NCI-H1930 (cell line): ENCODE data around the gene RHBG.
A peak's percentile ranks its signal among the peaks of the same experiment; 100 is the strongest.
"Not testable (repeated sequence)": the region's sequence is repeated elsewhere in the genome, so short reads cannot be mapped to it uniquely, and the experiment has no call there.

Source experiments
- DNase-seq, 2 experiments: peaks; one replicate each; lab custom pipeline; 2025; lab: John Stamatoyannopoulos, UW

Gene RHBG

DNA sequence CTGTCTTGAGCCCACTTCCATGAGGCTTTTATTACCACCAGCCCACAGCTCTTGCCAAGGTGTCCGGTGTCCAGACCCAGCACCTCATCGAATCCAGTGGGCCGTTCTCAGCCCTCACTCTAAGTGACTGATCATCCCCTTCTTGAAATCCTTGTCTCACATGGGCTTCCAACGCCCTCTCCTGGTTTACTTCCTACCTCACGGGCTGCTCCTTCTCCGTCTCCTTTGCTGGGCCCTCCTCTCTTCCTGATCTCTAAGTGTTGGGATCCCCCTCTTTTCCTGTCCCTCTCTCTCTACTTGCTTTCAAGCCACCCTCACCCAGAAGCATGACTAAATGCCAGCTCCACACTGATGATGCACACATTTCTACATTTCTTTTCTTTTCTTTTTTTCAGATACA lies 9.0 kb upstream of the RHBG start:
- DNase-seq, result no peak

DNA sequence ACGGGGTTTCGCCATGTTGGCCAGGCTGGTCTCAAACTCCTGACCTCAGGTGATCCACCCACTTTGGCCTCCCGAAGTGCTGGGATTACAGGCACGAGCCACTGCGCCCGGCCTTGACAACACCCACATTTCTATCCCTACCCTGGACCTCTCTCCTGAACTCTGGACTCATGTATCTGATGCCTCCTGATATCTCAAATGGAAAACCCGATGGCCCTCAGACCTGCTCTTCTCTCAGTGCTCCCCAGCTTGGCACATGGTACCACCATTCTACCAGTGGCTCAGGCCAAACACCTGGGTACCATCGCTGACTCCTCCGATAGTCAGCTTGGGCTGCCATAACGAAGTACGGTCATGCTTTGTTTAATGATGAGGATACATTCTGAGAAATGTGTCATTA lies 8.5 kb upstream of the RHBG start:
- no peak for DNase-seq

DNA sequence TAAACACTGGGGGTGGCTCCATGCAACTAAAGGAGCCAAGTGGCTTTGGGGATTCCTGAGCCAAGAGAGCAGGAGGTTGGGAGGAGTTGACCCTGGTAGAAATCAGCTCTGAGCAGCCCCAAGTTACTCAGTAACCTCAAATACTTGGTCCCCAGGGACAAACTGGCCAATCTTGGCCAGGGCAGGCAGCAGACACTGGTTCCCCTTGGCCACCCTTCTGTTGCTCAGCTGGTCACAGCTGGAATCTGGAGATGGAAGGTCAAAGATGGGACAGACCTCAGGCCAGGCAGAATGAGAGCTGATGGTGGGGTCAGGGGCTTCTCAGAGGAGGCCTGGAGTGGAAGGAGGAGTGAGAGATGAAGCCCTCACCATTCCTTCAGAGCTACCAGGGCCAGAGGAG lies 3.3 kb upstream of the RHBG start:
- DNase-seq, result no peak

DNA sequence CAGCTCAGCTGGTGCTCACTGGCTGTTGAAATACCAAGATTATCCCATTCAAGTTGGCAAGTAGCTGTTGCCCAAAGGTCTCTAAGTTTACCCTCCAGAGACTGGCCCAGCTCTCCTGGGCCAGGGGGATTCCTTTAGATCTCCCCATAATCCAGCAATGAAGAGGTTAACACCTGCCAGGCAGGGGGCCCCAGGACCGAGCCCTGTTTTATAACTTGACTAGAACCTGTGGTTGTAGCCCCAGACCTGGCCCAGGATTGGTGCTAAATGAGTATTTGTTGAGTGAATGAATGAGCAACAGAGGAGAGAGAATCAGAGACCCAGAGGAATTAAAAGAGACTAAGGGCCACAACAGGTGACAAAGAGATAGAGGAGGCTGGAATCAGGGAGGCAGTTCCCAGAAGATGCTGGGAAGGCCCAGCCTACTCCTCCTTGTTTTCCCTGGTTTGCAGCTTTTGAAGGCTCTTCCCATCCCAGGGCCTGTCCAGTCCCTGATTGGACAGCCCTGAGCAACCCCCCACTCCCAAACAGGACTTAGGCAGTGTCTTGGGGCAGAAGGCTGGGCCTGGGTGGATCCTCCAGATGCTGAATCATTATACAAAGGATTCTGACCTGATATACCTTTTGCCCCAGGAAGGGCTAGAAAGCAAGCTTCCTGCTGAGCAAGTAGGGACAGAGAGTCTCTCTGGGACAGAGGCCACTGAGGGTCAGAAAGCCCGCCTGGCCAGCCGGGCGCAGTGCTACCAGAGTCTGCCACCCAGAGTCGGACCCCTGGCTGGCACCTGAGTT lies 2.4 kb upstream of the RHBG start:
- no peak for DNase-seq

DNA sequence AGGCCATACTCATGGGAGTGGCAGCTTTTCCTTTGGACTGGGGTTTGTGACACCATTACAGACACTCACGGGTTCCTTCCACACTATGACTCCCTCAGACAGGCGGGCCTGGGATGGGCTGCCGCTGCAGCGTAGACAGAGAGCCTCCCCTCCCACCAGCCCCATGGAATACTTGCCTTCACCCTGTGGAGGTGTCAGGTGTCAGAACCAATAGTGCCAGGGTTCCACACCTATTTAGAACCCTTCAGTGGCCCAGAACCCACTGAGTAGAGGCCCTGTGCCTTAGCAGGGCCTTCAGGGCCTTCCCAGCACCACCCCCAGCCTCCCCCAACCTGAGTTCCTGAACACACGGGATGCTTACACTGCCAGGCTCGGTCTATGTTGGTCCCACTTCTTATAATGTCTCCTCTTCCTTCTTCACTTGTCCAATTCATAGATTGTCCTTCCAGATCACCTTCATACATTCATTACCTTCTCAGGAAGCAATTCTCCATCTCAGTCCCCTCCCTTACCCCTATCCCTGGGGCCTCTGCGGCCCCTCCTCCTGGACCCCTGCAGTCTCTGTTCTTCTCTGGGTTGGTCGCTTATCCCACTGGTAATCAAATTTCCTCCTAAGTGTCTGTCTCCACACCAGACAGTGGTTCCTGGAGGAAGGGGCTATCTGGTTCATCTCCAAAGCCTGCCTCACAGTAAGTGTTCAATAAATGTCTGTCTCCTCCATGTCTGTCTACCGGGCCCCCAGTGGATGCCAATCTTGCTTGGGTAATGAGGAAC lies 1.4 kb upstream of the RHBG start:
- DNase-seq, result no peak

DNA sequence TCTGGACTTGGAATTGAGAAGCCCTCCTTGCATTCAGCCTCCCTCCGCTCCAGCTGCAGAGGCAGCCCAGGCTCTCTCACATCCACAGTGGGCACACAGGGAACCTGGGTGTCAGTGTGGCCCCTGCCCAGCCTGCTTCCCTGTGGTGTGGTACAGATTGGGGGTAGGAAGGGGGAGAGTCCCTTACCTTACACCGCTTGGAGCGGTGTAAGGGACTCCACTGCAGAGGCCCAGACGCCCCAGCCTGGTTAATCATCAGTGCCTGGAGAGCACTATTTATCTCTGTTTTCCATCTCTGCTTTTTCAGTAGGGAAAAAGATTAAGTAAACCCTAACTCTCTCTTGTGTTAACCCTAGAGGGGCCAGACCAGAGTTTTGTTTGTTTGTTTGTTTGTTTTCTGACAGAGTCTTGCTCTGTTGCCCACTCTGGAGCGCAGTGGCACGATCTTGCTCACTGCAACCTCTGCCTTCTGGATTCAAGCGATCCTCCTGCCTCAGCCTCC lies 803 bp upstream of the RHBG start:
- DNase-seq, result no peak

DNA sequence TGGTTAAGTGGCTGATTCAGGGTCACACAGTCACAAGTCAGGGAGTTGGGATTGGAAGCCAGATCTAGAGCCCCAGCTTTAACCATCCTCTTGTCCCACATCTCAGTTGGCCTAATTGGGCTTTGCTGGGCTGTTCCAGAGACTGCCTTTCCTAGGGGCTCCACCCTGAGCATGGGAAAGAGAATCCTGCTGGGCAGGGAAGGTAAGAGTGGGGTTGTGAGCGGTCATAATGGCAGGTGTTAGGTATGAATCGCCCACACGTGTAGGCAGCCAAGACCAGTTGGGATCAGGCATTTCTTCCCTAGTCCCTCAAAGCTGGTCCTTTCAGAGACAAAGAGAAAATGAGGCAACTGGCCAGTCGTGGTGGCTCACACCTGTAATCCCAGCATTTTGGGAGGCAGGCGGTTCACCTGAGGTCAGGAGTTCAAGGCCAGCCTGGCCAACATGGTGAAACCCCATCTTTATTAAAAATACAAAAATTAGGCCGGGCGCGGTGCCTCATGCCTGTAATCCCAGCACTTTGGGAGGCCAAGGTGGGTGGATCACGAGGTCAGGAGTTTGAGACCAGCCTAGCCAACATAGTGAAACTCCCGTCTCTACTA lies 775 bp downstream of the RHBG start:
- DNase-seq, result not testable (repeated sequence)

DNA sequence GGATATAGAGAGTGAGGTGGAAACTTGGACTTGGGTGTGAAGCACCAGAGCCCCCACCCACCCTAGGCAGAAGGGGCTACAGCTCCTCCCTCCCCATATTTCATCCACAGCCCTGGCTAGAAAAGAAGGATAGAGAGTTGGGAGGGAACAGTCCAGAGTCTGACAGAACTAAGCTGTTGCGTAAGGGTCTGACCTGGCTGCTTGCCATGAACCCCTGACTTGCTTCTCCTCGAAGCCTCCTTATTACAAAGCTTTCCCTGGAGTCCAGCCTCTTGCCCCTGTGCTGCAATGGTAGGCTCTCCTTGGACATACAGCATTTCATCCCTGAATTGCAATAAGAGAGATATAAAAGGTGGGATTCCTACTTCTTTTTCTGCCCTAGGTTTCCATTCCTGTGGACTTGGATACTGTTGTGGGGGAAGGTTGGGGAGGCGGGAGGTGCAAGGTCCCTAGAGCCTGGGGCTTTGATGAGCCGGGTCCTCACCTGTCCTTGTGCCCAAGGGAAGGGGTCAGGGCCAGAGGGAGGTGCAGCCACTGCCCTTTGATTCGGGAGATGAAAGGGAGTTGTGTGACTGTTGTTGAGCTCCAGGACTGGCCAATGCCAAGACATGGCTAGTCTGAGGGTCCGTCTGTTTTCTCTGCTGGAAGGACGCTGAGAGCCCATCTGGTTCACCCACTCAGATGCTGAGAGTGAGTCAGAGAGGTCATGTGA lies 2.7 kb downstream of the RHBG start:
- no peak for DNase-seq

DNA sequence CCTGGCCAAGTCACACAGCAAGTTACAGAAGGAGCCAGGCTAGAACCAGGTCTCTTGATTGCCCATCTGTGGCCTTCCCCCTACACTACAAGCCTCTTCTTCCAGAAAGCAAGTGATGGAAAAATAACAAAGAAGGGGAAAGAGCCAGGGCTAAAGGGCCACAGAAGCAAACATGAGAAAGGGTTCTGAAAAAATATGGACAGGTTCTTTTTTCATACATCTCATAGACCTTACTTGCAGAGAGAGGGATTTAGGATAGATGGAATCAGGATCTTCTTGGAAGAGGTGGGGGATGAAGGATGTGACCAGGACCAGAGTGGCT lies 3.2 kb downstream of the RHBG start:
- DNase-seq, result no peak

DNA sequence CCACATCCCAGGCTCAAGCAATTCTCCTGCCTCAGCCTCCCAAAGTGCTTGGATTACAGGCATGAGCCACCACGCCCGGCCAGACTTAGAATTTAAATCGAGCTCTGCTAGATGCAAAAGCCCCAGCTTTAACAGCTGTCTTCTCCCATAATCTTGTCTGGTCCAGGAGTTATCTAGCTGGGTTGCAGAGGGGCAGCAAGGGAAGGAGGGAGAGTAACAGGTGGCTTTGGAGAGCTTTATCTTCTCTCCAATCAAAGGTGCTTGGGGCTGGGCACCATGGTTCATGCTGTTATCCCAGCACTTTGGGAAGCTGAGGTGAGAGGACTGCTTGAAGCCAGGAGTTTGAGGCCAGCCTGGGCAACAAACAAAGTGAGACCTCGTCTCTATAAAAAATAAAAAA lies 3.9 kb downstream of the RHBG start:
- no peak for DNase-seq

DNA sequence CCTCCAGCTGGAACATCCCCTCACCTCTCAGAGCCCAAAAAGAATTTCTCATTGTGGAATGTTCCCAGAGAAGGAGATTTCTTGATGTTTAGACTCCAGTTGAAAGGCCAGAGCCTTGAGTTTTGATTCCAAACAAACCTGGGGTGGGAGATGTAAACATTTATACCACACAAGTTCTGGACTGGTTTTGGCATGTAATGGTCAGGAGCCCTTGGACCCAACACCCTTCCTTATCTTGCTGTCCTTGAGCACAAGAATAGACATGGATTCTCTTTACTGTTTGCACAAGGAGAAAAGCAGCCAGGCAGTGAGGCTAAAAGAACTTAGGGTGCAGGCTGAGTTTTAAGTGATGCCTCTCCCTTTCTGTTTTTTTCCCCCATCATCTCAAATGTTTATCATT lies 4.5 kb downstream of the RHBG start:
- no peak for DNase-seq

DNA sequence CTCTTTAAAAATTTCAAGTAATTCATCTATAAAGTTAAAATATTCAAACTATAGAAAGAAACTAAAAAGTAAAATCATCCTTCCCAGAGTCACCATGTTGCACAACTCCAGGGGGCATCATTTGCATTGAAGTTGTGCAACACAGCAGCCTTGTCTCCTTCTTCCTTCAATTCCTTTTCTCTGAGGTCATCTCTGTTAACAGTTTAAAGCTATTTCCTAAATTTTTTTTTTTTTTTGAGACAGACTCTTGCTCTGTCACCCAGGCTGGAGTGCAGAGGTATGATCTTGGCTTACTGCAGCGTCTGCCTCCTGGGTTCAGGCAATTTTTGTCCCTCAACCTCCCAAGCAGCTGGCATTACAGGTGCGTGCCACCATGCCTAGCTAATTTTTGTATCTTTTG lies 7.1 kb downstream of the RHBG start:
- DNase-seq, result no peak

DNA sequence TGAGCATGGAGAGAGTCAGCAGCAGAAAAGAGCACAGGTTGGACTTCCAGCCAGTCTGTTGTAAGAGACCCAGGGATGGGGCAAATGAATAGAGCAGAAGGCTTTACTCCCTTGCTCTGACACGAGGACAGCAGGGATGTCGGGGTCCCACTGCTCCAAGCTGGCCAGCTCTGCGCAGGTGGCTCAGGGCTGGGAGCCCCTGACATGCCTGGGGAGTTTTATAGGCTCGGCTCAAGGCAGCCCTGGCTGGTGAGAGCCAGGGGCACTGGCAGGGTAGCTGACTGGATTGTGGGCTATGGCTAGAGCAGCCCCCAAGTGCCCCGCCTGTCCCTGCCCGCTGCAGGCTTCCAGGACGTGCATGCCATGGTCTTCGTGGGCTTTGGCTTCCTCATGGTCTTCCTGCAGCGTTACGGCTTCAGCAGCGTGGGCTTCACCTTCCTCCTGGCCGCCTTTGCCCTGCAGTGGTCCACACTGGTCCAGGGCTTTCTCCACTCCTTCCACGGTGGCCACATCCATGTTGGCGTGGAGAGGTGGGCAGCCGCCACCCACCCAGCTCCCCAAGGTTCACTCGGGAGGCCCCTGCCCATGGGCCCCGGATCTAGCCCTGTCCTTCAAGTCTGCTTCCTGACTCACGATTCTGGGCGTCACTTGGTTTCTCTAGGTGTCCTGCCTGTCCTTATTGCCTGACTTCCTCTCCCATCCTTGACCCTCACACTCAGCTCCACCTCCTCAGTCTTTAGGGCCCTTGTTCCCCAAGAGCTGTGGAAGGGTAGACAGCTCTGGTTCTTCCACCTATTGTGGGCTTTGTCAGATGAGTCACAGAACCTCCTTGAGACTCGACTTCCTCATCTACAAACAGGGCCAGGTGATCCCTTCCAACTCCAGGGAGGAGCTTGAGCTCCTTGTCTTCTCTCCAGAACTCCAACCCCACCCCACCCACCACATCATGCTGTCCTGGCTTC lies 8.2 kb downstream of the RHBG start:
- DNase-seq, result no peak

DNA sequence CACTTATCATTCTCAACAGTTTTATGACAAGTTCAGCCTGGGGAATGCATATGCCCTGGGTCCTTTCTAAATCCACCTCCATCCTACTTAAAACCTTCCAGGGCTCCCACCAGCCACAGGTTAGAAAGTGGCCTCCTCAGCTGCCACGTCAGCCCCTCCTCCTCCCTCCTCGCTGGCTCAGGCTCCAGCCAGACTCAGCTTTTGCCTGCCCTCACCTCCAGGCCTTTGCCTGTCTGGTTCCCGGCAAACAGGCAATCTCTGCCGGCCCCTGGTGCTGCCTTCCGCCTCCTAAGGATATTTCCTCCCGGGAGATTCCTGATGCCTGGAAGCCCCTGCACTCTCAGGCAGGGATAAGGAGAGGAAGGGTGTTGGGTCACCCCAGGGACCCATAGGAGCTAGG lies 9.5 kb downstream of the RHBG start:
- DNase-seq, result no peak

DNA sequence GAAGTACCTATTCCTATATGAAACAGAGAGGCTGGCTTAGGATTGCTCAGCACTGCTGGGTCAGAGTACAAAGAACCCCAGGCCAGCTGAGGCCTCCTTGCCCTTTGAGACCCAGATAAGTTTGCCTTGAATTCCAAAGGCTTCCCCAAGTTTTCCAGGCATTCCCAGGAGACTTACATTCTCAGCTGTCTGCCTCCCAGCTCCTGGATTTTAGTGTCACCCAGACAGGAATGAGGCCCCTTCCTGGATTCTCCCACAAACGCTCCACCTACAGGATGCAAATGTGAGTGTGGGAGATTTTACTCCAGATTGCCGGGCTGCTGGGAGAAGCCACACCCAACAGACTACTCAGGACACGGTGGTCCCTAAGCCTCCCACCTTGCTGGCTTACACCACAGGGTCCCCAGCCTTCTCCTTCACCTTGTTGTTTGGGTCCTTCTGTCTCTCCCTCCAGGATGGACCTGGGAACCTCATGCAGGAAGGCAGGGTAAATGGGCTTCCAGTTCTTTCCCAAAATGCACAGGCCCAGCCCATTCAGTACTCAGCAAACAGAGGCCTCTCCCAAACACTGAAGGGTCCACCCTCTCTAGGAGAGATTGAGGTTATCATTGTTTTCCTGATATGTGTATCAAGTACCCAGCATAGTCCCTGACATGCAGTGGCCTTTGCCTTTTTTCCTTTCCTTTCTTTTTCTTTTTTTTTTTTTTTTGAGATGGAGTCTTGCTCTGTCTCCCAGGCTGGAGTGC lies 10.6 kb downstream of the RHBG start:
- no peak for DNase-seq

DNA sequence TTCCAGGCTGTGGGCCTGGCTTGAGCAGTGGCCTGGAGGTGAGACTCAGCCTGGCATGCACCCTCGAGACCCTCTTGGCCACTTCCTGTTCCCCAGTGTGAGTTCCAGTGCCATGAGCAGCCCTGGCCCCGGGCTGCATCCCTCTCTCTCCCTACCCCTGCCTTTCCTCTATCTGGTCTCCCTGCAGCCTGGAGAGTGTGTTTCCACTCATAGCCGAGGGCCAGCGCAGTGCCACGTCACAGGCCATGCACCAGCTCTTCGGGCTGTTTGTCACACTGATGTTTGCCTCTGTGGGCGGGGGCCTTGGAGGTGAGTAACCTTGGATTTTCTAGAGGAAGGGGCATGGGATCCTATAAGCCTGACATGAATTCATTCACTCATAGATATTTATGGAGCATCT lies 13.6 kb downstream of the RHBG start:
- no peak for DNase-seq

DNA sequence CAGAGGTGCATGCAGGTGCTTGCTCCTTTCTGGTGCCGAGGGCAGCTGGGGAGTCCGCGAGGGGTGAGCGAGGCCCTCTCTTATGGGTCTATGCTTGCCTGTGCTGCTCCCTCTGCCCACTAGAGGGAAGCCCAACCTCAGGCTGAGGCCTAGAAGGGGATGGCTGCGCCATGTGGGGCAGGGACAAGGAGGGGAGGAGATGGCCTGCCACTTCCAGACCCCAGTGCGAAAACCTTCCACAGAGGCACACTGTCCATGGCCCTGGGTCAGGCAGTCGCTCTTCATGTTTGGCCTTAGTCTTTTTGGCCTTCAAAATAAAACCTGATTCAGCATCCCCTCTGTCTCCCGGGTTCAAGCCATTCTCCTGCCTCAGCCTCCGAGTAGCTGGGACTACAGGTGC lies 14.0 kb downstream of the RHBG start:
- peak; percentile 50 to 54 for DNase-seq

DNA sequence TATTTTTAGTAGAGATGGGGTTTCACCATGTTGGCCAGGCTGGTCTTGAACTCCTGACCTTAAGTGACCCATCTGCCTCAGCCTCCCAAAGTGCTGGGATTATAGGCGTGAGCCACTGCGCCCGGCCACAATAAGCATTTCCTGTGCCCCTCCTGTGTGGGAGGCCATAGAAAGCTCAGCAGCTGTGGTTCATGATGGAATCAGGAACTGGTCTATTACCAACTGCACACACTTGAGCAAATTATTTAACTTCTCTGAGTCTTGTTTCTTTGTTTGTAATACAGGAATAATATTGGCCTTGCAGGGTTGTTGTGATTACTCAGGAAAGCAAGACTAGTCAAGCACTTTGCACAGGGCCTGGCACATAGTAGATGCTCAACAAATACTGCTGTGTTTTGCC lies 15.0 kb downstream of the RHBG start:
- DNase-seq, result no peak

DNA sequence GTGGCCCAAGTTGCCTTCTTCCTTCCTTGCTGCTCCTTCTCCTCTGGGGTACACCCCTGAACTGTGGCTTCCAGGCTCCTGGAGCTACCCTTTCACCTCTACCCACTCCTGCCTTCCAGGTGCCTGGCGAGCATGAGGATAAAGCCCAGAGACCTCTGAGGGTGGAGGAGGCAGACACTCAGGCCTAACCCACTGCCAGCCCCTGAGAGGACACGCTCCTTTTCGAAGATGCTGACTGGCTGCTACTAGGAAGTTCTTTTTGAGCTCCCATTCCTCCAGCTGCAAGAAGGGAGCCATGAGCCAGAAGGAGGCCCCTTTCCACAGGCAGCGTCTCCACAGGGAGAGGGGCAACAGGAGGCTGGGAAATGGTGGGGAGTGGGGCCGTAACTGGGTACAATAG lies 15.6 kb downstream of the RHBG start:
- no peak for DNase-seq

DNA sequence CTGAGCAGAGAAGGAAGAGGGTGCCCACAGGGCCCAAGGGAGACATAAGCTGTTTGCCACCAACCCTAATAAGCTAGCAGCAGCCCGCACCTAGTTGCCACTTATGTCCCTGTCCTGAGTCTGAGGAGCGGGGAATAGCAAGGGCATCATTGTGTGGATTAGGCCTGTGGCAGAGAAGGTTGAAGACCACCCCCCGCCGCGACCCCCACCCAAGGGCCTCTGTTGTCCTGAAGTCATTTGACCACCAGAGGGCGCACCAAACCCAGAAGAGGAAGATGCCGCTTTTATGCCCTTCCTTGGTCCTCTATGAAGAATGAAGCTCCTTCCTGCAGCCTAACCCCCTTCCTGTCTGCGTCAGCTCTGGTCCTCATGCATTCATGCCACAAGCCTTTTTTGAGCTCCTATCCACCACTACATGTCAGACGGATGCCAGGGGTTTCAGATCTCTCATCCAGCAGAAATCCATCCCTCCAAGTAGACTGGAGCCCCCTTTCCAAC lies 16.6 kb downstream of the RHBG start:
- DNase-seq, result peak; percentile 48 to 71
